Kidney (tissue), 14 donors: ENCODE measurements around the gene ACTRT3. TPM values are rescaled to one million over a fixed set of nuclear protein-coding genes. Genes with fewer than 3 reads are reported as not detected.

Experiments used
- DNase-seq, 5 donors: peaks; one replicate each; pipeline ENCODE4 v3.0.0-alpha.2; 2013 to 2020
- FAIRE-seq: peaks from 2 replicates; lab custom pipeline; 2012; peaks lifted over from hg19 to GRCh38; lab: Jason Lieb, UNC
- H3K27ac ChIP-seq, 2 donors: one replicate each; pipeline ENCODE4 v1.7.0; 2013; ENCODE audit warnings: low read depth in 2 of 2, low read length in 2 of 2, inconsistent platforms in 1 of 2
- H3K27me3 ChIP-seq: one replicate; pipeline ENCODE4 v1.7.1; 2013; ENCODE audit warnings: low read length, inconsistent platforms; ENCODE audit not compliant: control insufficient read depth, insufficient read depth
- H3K36me3 ChIP-seq, 3 donors: one replicate each; pipeline versions ENCODE4 v1.7.0 to v1.7.1; 2013; ENCODE audit warnings: low read length in 3 of 3, control low read depth in 1 of 3, inconsistent platforms in 1 of 3; ENCODE audit not compliant: insufficient read depth in 3 of 3, control insufficient read depth in 2 of 3
- H3K4me1 ChIP-seq, 3 donors: one replicate each; pipeline versions ENCODE4 v1.7.0 to v1.7.1; 2013; ENCODE audit warnings: low read length in 3 of 3, inconsistent platforms in 1 of 3, low read depth in 1 of 3; ENCODE audit not compliant: control insufficient read depth in 2 of 3, insufficient read depth in 2 of 3
- H3K4me3 ChIP-seq, 3 donors: one replicate each; pipeline versions ENCODE4 v1.7.0 to v1.8.1; 2013; ENCODE audit warnings: low read length in 3 of 3, control low read depth in 1 of 3, inconsistent platforms in 1 of 3
- H3K9ac ChIP-seq, 3 donors: one replicate each; pipeline versions ENCODE4 v1.7.0 to v1.7.1; 2013; ENCODE audit warnings: low read length in 3 of 3, control low read depth in 1 of 3, inconsistent platforms in 1 of 3
- H3K9me3 ChIP-seq, 3 donors: one replicate each; pipeline versions ENCODE4 v1.7.0 to v1.7.1; 2013; ENCODE audit warnings: low read length in 3 of 3, control low read depth in 1 of 3, inconsistent platforms in 1 of 3; ENCODE audit not compliant: control insufficient read depth in 2 of 3, insufficient read depth in 1 of 3
- CTCF ChIP-seq: IDR thresholded peaks from 3 replicates; pipeline ENCODE4 v1.5.1; 2012; ENCODE audit warnings: mild to moderate bottlenecking, moderate library complexity, borderline replicate concordance; ENCODE audit not compliant: insufficient read depth; ENCODE audit errors: extremely low read depth
- intact Hi-C: fragments of 100-400 bp; cut with DNase I; formaldehyde crosslinking; loops from one replicate; pipeline ENCODE4 v1.11.1; 2022
- polyA plus RNA-seq: library from polyadenylated mRNA; stranded (reverse); fragments of 350-450 nt; fragmentation: Illumina TruSeq; extraction: RNeasy Lipid Tissue Mini Kit (QIAGEN cat#74804); gene quantifications from one replicate; pipeline ENCODE4 v1.2.3, GENCODE V29; 2014; ENCODE audit warnings: low read depth, low replicate concordance; ENCODE audit not compliant: insufficient read depth
- total RNA-seq: library from RNA; stranded (reverse); fragmentation: NEBNext Ultra II Directional; extraction: Animal tissue kit (Norgen Biotek cat#: 25700); gene quantifications from one replicate; pipeline ENCODE4 v1.2.1, GENCODE V29; 2021
- donor health status: control.
- donor health status: control.
- donor health status: control.
- donor health status: control.
- donor health status: control.
- donor health status: DM: yes; HTN: yes; CAD: no.
- donor health status: Normal renal cell carcinoma (clear cell type).

Gene ACTRT3
- total and polyA plus RNA-seq, 2 donors from 2014 or later = 2.9 to 4.5 TPM

- intact Hi-C loops = no loop called here
- DNase-seq (peak in 3 of 5 donors; percentile 22 to 41 (median 31)), FAIRE-seq (no peak)
- peaks cover 0 to 12% (median 5%) of the 10 kb centered on the region in 3 donors for H3K4me1 ChIP-seq
- H3K36me3 ChIP-seq = no peaks in the 10 kb centered on the region
- H3K27me3 ChIP-seq = no peaks in the 10 kb centered on the region
- H3K27ac ChIP-seq = no peak overlapping the region
- H3K4me3 ChIP-seq = peak overlapping the region in 2 of 3 donors; percentile 76 to 77
- H3K9ac ChIP-seq = peak overlapping the region in 1 of 3 donors; percentile 75
- peak; percentile 13 for TF ChIP-seq CTCF
- H3K9me3 ChIP-seq = peaks cover 0 to 7% (median 0%) of the 10 kb centered on the region in 3 donors
Observed at GRCh38 chr3:169813757-169814517, 44.6 kb upstream of the ACTRT3 start.

DNA sequence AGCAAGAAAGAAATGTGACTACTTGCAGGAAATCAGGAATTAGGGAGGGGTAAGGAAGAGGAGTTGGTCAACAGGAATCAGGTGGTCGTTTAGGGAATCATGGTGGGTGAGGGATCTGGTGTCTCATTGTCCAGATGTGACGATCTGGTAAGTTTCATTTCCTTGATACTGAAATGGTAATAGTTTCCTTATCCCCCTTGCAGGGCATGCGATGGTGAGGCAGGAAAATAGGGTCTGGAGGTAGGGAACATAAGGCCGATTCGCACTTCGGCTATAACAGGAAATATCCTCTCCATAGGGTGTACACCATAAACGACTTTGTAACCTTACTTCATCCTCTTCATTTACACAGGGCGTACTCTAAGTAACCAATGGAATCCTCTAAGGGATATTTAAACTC lies 43.9 kb upstream of the ACTRT3 start:
- FAIRE-seq = no peak
- peak overlapping the region in 2 of 3 donors; percentile 22 to 75 for H3K9ac ChIP-seq
- peak overlapping the region; percentile 62 to 77 (median 76) for H3K4me3 ChIP-seq
- no peak for TF ChIP-seq CTCF
- peaks cover 0 to 7% (median 0%) of the 10 kb centered on the region in 3 donors for H3K9me3 ChIP-seq
- H3K27ac ChIP-seq = no peak overlapping the region
- no peaks in the 10 kb centered on the region for H3K36me3 ChIP-seq
- intact Hi-C loops = no loop called here
- no peak for DNase-seq
- no peaks in the 10 kb centered on the region for H3K27me3 ChIP-seq
- peaks cover 0 to 12% (median 5%) of the 10 kb centered on the region in 3 donors for H3K4me1 ChIP-seq

DNA sequence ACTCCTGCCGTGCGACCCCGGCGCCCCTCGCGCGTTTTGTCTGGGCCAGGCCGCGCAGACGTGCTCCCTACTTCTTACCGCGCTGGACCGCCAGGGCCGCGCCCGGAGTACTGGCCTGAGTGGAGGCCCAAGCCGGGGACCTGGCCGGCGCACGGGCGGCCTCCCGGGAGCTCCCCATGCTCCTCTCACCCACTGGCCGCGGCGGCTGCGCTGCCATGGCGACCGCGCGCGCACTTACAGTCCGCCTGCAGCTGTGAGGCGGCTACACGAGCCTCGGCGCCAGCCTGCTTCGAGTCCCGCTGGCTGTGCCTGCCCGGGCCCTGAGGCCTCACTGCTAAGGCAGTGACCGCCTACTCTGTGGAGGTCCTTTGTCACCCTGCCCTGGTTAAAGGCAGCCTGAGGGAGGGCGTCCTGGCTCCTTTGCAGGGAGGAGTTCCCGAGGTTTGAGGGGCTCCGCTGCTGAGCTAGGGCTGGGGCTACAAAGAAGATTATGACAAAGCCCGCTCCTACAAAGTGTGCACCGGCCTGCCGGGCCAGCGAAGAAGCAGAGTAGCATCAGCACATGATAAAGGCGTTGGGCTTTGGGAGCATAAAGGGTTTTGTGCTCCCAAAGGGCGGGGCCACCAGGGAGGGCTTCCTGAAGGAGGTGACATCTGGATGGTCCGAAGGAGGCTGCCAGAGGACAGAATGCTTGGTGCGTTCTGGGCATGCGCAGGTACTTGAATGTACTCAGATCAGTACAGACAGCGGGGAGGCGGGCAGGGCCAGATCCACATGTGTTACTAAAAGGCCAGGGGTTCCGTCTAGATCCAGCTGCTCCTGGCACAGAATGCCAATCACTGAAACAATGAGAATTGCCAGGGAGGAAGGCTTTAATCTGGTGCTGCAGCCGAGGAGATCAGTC lies 43.2 kb upstream of the ACTRT3 start, which contains the start of the genes LRRC34 and LRRIQ4:
LRRC34 (minus strand) TSS at position 573 of the 904 bp plus-strand sequence; CDS start at position 217, 356 bp downstream.
LRRIQ4 (plus strand) TSS at position 539 of the 904 bp plus-strand sequence. CDS start 9,052 bp downstream, outside the sequence.
- peaks cover 0 to 7% (median 0%) of the 10 kb centered on the region in 3 donors for H3K9me3 ChIP-seq
- H3K9ac ChIP-seq = peak within 1 kb of the TSS; percentile 53 to 75 (median 72)
- FAIRE-seq = no peak
- peaks cover 0 to 12% (median 5%) of the 10 kb centered on the region in 3 donors for H3K4me1 ChIP-seq
- intact Hi-C loops = no loop called here
- no peak for TF ChIP-seq CTCF
- peak within 1 kb of the TSS; percentile 27 to 56 for H3K27ac ChIP-seq
- peak; percentile 83 to 92 (median 89) for DNase-seq
- H3K4me3 ChIP-seq = peak within 1 kb of the TSS; percentile 70 to 77 (median 76)
- H3K27me3 ChIP-seq = no peaks in the 10 kb centered on the region
- no peaks in the 10 kb centered on the region for H3K36me3 ChIP-seq
